GM20000 (cell line): ENCODE data around the gene ETS2.

Experiments used
- DNase-seq: peaks from one replicate; pipeline ENCODE4 v3.0.0; 2012; ENCODE audit warnings: low spot score
- TF ChIP-seq, protein P1 (sequence below): IDR thresholded peaks from 2 replicates; pipeline ENCODE4 v1.5.1; 2012; ENCODE audit warnings: mild to moderate bottlenecking, control low read depth; ENCODE audit errors: extremely low read depth, missing control alignments

The ETS2 gene

DNA sequence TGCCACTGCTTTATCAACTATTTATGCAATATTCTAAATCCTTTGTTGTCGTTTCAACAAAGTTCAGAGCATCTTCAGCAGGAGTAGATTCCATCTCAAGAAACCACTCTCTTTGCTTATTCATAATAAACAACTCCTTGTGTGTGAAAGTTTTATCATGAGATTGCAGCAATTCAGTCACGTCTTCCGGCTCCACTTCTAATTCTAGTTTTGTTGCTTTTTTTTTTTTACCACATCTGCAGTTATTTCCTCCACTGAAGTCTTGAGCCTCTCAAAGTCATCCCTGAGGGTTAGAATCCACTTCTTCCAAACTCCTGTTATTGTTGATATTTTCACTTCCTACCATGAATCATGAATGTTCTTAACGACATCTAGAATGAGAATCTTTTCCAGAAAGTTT lies 14.8 kb upstream of the ETS2 start:
- TF ChIP-seq, protein P1, sequence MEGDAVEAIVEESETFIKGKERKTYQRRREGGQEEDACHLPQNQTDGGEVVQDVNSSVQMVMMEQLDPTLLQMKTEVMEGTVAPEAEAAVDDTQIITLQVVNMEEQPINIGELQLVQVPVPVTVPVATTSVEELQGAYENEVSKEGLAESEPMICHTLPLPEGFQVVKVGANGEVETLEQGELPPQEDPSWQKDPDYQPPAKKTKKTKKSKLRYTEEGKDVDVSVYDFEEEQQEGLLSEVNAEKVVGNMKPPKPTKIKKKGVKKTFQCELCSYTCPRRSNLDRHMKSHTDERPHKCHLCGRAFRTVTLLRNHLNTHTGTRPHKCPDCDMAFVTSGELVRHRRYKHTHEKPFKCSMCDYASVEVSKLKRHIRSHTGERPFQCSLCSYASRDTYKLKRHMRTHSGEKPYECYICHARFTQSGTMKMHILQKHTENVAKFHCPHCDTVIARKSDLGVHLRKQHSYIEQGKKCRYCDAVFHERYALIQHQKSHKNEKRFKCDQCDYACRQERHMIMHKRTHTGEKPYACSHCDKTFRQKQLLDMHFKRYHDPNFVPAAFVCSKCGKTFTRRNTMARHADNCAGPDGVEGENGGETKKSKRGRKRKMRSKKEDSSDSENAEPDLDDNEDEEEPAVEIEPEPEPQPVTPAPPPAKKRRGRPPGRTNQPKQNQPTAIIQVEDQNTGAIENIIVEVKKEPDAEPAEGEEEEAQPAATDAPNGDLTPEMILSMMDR = no peak
- no peak for DNase-seq

DNA sequence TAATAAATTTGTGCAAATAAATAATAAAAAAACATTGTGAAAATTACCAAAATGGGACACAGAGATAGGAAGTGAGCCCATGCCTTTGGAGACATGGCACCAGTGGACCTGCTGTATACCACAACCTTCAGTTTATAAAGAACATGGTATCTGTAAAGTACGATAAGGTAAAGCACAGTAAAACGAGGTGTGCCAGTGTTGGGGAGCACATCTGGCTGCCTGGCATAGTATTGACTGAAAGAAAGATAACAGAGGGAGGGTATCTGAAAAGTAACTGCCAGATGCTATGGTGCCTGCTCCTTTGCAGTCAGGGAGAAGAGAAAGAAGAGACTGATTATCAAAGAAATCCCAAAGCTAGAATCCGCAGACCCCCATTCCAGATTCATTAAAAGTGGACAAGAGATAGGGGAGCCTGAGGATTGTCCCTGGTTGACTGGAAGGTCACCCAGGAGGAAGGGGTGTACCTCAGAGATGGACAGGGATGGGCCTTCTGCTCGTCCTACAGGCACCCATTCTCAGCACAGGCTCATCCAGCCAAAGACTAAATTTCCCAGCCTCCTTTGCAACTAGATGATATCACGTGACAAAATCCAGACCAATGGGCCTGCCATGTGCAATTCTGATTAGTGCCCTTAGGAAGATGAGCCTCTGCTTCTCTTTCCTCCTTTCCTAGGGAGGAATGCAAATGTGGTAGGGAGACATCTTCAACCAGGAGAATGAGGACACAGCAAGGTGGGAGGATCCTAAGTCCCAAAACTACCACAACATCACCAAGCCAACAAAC lies 12.9 kb upstream of the ETS2 start:
- DNase-seq = no peak
- TF ChIP-seq, protein P1 = no peak

DNA sequence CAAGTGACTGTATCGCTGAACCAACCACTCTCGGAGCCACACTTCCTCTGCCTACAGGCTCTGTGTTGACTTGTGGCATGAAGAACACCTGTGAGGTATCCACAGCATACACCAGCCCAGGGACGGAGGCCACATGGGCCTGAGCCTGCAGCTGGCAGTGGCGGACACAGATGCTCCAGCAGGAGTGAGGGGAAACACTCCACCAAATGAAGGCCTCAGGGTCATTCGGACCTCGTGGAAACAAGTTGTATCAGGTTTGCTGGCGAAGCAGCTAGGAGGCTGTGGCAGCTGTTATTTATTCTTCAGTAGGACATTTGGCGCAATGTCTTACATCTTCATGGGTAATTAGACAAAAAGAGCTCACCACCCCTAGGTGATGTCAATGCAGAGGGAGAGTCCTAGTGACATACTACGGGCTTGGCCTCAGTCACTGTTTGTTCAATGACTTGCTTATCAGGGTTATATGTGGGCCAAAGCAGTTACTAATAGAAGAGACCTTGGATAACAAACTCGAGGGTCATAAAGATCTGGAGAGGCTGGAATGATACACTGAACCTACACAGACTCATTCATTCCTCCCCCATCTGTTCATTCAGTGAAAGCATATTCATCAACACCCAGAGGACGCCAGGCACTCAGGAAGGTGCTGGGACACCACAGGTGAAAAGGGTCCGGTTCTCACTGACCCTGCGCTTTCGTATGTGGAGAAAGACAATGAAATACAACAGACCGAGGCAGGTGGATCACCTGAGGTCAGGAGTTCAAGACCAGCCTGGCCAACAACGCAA lies 11.6 kb upstream of the ETS2 start:
- DNase-seq = no peak
- TF ChIP-seq, protein P1 = no peak

DNA sequence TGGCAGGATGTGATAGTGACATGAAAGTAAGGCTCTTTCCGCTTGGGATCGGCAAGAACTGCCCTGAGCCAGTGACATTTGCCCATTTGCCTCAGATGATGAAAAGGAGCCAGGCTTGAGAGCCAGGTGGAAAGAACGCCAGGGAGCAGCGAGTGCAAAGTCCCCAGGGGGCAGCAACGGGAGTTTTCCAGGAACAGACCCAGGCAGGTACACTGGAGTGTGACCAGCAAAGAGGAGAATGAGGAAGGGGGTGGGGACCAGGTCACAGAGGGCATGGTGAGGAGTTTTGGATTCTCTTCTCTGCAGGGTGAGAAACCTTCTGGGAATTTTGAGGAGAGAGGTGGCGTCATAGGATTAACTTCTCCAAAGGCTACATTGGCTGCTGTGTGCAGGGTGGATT lies 10.8 kb upstream of the ETS2 start:
- TF ChIP-seq, protein P1 = no peak
- DNase-seq = no peak

DNA sequence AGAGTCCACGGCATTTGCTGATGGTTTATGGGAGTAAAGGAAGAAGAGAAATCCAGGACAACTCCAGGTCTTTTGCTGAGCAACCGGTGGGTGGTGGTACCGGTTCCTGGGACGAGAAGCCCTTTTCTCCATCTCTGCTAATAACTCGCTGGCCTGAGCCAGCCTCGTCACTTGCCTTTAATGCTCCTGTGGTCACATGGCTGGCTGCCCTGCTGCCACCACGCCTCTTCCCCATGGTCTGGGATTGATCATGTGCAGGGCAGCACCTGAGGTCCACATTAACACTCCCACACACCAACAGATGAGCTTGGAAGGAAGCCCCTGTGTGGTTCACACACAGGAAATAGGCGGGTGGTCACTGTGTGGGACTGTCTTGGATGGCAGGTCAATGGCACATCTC lies 10.3 kb upstream of the ETS2 start:
- TF ChIP-seq, protein P1 = no peak
- no peak for DNase-seq

DNA sequence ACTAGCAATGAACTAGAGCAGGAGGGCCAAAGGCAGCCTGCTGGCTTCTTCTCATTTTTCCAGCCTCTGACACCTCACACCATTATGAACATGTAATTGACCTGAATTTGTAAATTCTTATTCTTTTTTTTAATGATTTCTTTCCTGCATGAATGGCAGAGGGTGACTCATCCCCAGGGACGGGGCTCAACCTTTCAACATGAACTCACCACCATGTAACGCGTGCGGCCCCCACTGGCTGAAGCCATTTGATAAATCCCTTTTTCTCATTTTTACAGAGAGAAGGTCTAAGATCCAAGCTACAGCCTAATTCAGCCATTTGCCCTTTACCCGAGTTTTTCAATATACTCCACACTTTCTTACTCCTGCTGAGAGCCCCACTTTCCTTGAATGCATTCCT lies 9.3 kb upstream of the ETS2 start:
- no peak for DNase-seq
- TF ChIP-seq, protein P1 = no peak

DNA sequence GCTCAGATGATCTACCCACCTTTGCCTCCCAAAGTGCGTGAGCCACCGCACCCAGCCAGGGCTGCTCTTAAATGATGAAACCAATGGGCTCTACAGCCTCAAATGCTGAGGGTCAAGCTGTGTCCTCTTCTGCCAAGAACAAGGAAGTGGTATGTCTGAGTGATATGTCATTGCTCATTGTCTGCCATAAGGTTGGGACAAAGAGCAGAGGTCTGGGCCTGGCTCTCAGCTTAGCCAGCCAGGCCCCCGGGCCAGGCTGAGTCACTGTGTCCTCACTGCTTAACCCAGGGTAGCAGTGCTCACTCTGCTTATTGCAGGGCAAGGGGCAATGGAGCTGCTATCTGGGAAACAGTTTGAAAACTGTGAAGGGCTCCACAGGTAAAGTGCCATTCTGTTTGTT lies 8.3 kb upstream of the ETS2 start:
- DNase-seq = no peak
- TF ChIP-seq, protein P1 = no peak
